ENCODE data around the gene S100A11.

S100A11 gene

DNA sequence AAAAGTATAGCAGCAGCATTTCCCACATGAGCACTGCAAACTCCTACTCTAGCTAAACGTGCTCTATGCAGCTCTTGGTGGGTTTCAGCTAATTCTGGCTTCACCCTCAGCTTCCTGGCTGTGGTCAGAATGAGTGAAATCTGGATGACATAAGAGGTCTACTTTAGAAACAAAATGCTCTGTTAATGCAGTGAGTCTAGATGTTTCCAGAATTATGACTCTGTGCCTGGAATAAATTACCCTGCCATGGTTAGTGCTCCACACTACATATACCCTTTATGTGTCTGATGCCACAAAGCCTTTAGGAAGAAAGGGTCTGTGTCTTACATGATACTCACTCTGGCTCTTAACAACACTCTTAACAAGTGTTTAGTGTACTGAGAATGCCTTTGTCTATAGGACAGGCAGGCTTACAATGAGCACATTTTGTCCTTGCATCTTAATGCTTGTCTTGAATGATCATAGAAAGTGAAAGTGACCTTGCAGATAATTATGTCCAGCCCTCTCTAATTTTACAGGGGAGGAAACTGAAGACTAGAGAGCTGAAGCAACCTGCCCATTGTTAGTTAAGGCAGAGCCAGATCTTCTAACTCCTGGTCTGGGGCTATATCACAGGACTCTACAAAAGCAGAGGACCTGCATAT is 52.4 kb downstream of the S100A11 start:
- no peak for DNase-seq (ENCODE audit: low read depth, low spot score)
